Transverse colon (tissue), 4 donors: ENCODE measurements around the gene C19orf12. TPM values are rescaled to one million over a fixed set of nuclear protein-coding genes. Genes with fewer than 3 reads are reported as not detected.

Experiments
- DNase-seq: peaks from one replicate; pipeline ENCODE4 v3.0.0-alpha.2; 2019
- H3K27ac ChIP-seq, 4 donors: fragments of 200-600 bp; sonication (generic); 2 replicates each; pipeline ENCODE4 v1.5.1; 2016 to 2018; ENCODE audit warnings: inconsistent platforms in 4 of 4
- H3K27me3 ChIP-seq: fragments of 200-600 bp; sonication (generic); 2 replicates; pipeline ENCODE4 v1.5.1; 2017; ENCODE audit warnings: inconsistent platforms
- H3K36me3 ChIP-seq, 4 donors: fragments of 200-600 bp; sonication (generic); 2 replicates each; pipeline ENCODE4 v1.5.1; 2017 to 2019; ENCODE audit warnings: inconsistent platforms in 4 of 4
- H3K4me1 ChIP-seq, 4 donors: fragments of 200-600 bp; sonication (generic); 2 replicates each; pipeline ENCODE4 v1.5.1; 2017 to 2020; ENCODE audit warnings: inconsistent platforms in 4 of 4
- H3K4me3 ChIP-seq, 4 donors: fragments of 200-600 bp; sonication (generic); 1 replicate in 1 of 4; 2 replicates in 3 of 4; pipeline versions ENCODE4 v1.5.1 to v1.6.1; 2017 to 2019; ENCODE audit warnings: inconsistent platforms in 4 of 4
- H3K9me3 ChIP-seq, 2 donors: fragments of 200-600 bp; sonication (generic); 2 replicates each; pipeline ENCODE4 v1.5.1; 2017 to 2019; ENCODE audit warnings: inconsistent platforms in 2 of 2
- CTCF ChIP-seq, 5 experiments: fragments of 200-600 bp in 3 of 5; fragments of 450-650 bp in 2 of 5; sonication (generic) in 3 of 5; IDR thresholded peaks; 1 replicate in 2 of 5; 2 replicates in 3 of 5; pipeline ENCODE4 v1.5.1; 2016 to 2017; ENCODE audit warnings: antibody characterized with exemption in 5 of 5, inconsistent platforms in 3 of 5, mild to moderate bottlenecking in 2 of 5, moderate library complexity in 1 of 5
- EP300 ChIP-seq: sonication (generic); formaldehyde crosslinking; IDR thresholded peaks from one replicate; pipeline ENCODE4 v1.6.1; 2017; ENCODE audit warnings: antibody characterized with exemption, low read depth
- POLR2A ChIP-seq: fragments of 450-650 bp; IDR thresholded peaks from one replicate; pipeline ENCODE4 v1.6.1; 2016; ENCODE audit warnings: antibody characterized with exemption, mild to moderate bottlenecking, moderate library complexity
- POLR2AphosphoS5 ChIP-seq, 3 donors: sonication (generic); formaldehyde crosslinking; IDR thresholded peaks; one replicate each; pipeline ENCODE4 v1.6.1; 2016; ENCODE audit warnings: antibody characterized with exemption in 3 of 3
- WGBS, 2 donors: methylation state at CpG; one replicate each; pipeline ENCODE4 v1.1.5; 2018; ENCODE audit warnings: low coverage in 1 of 2; 5-methylcytosine and 5-hydroxymethylcytosine counted together
- in situ Hi-C, 4 donors: fragments of 200-750 bp; cut with MboI; loops; one replicate each; pipeline versions ENCODE4 v1.15.0 to v1.15.1; 2017; ENCODE audit warnings: low sequenced_read_pairs in 3 of 4, low pct_ligation_motif_present in 1 of 4, low pct_unique_long_range_greater_than_20kb in 1 of 4
- intact Hi-C: fragments of 100-400 bp; cut with DNase I; formaldehyde crosslinking; loops from one replicate; pipeline ENCODE4 v1.15.1; 2023; ENCODE audit warnings: low total_unique reads
- total RNA-seq, 4 donors: library from RNA; depleted of rRNA; stranded (reverse); fragments of >200 nt; gene quantifications; one replicate each; pipeline ENCODE4 v1.1.0, GENCODE V29; 2016

C19orf12 gene
- total RNA-seq, 4 donors from 2014 or later: 13.9 to 33.3 (median 21.4) TPM

GRCh38 chr19:29695765-29696564 lies 19.1 kb downstream of the C19orf12 start:
- H3K36me3 ChIP-seq: no peaks in the 10 kb centered on the region

DNA sequence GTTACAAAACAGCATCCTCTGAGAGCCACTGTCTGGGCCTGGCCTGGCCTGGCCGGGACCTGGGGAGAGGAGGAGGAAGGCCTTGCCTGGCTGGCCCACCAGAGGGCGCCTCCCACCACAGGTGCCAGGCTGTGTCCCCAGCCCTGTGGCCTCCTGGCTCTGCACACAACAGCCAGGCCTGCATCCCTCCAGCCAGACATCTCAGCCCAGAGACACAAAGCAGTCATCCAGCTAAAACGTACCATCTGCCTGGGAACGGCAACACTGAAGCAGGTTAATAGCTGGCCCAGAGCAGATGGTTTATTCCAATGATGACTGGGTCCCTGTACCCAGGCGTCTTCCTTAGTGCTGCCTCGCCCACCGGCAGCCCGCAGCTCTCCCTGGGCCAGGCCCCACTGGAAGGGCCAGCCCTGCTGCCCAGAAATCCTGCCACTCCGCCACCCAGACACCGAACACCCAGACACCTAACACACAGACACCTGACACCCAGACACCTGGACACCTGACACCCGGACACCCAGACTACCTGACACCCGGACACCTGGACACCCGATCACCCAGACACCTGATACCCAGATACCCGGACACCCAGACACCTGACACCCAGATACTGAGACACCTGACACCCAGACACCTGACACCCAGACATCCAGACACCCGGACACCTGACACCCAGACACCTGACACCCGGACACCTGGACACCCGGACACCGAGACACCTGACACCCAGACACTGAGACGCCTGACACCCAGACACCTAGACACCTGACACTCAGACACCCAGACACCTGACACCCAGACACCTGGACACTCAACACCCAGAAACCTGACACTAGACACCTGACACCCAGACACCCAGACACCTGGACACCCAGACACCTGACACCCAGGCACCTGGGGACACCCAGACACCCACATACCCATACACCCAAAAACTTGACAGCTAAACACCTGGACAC lies 20.1 kb downstream of the C19orf12 start:
- in situ Hi-C loops: no loop called here
- Histone ChIP-seq H3K9me3 (no peaks in the 10 kb centered on the region), H3K4me3 (no peak overlapping the region), H3K4me1 (peaks cover 0 to 4% (median 0%) of the 10 kb centered on the region in 4 donors), H3K27me3 (no peaks in the 10 kb centered on the region), H3K27ac (no peak overlapping the region), H3K36me3 (no peaks in the 10 kb centered on the region)
- 78% methylated on average over 15 of the region's 19 CpGs; no CpG with 5 or more reads in 1 of the 2 donors for WGBS, 2 donors
- TF ChIP-seq EP300 (no peak), CTCF (IDR thresholded peaks at IDR 0.05) (peak; percentile 79 to 91 (median 88)), POLR2AphosphoS5 (IDR thresholded peaks at IDR 0.05) (peak in 1 of 3 donors; percentile 20)
- DNase-seq: peak; percentile 85
- intact Hi-C loops: no loop called here

More at GRCh38 chr19:29695765-29696564, 19.1 kb downstream of the C19orf12 start:
- DNase-seq: no peak
- Histone ChIP-seq H3K4me1 (peaks cover 0 to 4% (median 0%) of the 10 kb centered on the region in 4 donors), H3K4me3 (no peak overlapping the region), H3K27ac (no peak overlapping the region), H3K9me3 (no peaks in the 10 kb centered on the region), H3K27me3 (no peaks in the 10 kb centered on the region)
- in situ Hi-C loops: no loop called here
- intact Hi-C loops: no loop called here
- WGBS, 2 donors: 90% methylated on average over 6 of the region's 6 CpGs; no CpG with 5 or more reads in 1 of the 2 donors
- TF ChIP-seq POLR2AphosphoS5 (IDR thresholded peaks at IDR 0.05) (no peak), CTCF (IDR thresholded peaks at IDR 0.05) (no peak), POLR2A (no peak), EP300 (no peak)

DNA sequence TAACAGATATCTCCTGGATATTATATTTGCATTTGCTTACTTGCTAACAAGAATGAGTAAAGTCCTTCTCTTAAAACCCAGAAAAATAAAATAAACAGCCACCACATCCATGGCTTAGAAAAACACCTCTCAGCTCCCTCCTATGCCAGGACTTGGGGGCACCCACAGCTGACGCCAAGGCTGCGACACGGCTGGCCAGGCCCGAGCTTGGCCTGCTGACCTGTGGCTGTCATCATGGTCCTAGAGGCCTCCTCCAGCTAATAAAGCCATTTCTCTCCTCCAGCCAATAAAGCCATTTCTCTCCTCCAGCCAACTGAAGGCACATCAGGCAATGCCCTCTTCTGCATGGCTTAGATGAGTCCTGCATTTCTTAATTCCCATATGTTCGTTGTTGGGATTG lies 20.9 kb downstream of the C19orf12 start:
- TF ChIP-seq POLR2A: no peak
- TF ChIP-seq EP300: no peak
- peak overlapping the region in 1 of 4 donors; percentile 41 for H3K27ac ChIP-seq
- no peaks in the 10 kb centered on the region for H3K36me3 ChIP-seq
- intact Hi-C loops (no loop called here), in situ Hi-C loops (no loop called here)
- peaks cover 0 to 4% (median 0%) of the 10 kb centered on the region in 4 donors for H3K4me1 ChIP-seq
- no peak for DNase-seq
- no peaks in the 10 kb centered on the region for H3K27me3 ChIP-seq
- H3K4me3 ChIP-seq: no peak overlapping the region
- WGBS, 2 donors: 84 to 85% methylated on average over 4 to 5 of the region's 5 CpGs
- H3K9me3 ChIP-seq: no peaks in the 10 kb centered on the region

- Histone ChIP-seq H3K9me3 (no peaks in the 10 kb centered on the region), H3K27me3 (no peaks in the 10 kb centered on the region), H3K4me3 (no peak overlapping the region), H3K36me3 (no peaks in the 10 kb centered on the region), H3K27ac (no peak overlapping the region), H3K4me1 (peaks cover 0 to 4% (median 0%) of the 10 kb centered on the region in 4 donors)
- in situ Hi-C loops: no loop called here
- 50 to 86% methylated on average over 1 to 2 of the region's 2 CpGs for WGBS, 2 donors
- DNase-seq: no peak
- intact Hi-C loops: no loop called here
- peak in 2 of 5 experiments; percentile 13 to 23 for TF ChIP-seq CTCF (IDR thresholded peaks at IDR 0.05)
- no peak for TF ChIP-seq POLR2AphosphoS5 (IDR thresholded peaks at IDR 0.05)
Observed at GRCh38 chr19:29690842-29691241, 24.2 kb downstream of the C19orf12 start.
